ENCODE data around the gene PTPRH.
"Not testable (repeated sequence)": the region's sequence is repeated elsewhere in the genome, so short reads cannot be mapped to it uniquely, and the experiment has no call there.

The PTPRH gene

GRCh38 chr19:55232286-55232602 lies 22.9 kb upstream of the PTPRH start:
- Mint-ChIP-seq H3K9me3 (no peaks in the 10 kb centered on the region), H3K27ac (no peak overlapping the region), H3K4me3 (no peak overlapping the region), H3K4me1 (ENCODE audit: low read depth) (no peaks in the 10 kb centered on the region), H3K27me3 (no peaks in the 10 kb centered on the region), H3K36me3 (ENCODE audit: low read depth) (peaks cover 49% of the 10 kb centered on the region)

- no peak overlapping the region for H3K27ac Mint-ChIP-seq
Observed at GRCh38 chr19:55231391-55232285, 22.3 kb upstream of the PTPRH start.

GRCh38 chr19:55230780-55231179 lies 21.5 kb upstream of the PTPRH start:
- no peak overlapping the region for H3K4me3 Mint-ChIP-seq
- H3K36me3 Mint-ChIP-seq (ENCODE audit: low read depth): peaks cover 43% of the 10 kb centered on the region
- H3K27me3 Mint-ChIP-seq: no peaks in the 10 kb centered on the region
- peaks cover under 1% of the 10 kb centered on the region for H3K4me1 Mint-ChIP-seq (ENCODE audit: low read depth)
- no peaks in the 10 kb centered on the region for H3K9me3 Mint-ChIP-seq
- no peak overlapping the region for H3K27ac Mint-ChIP-seq

More at GRCh38 chr19:55231391-55232285, 22.3 kb upstream of the PTPRH start:
- no peaks in the 10 kb centered on the region for H3K4me1 Mint-ChIP-seq (ENCODE audit: low read depth)
- peaks cover 44% of the 10 kb centered on the region for H3K36me3 Mint-ChIP-seq (ENCODE audit: low read depth)
- H3K9me3 Mint-ChIP-seq: no peaks in the 10 kb centered on the region
- H3K27me3 Mint-ChIP-seq: no peaks in the 10 kb centered on the region
- H3K4me3 Mint-ChIP-seq: no peak overlapping the region

GRCh38 chr19:55230329-55230728 lies 21.0 kb upstream of the PTPRH start:
- peaks cover 47% of the 10 kb centered on the region for H3K36me3 Mint-ChIP-seq (ENCODE audit: low read depth)
- H3K9me3 Mint-ChIP-seq: no peaks in the 10 kb centered on the region
- H3K27ac Mint-ChIP-seq: no peak overlapping the region
- H3K4me3 Mint-ChIP-seq: no peak overlapping the region
- no peaks in the 10 kb centered on the region for H3K27me3 Mint-ChIP-seq
- H3K4me1 Mint-ChIP-seq (ENCODE audit: low read depth): peaks cover 5% of the 10 kb centered on the region

- Mint-ChIP-seq H3K36me3 (ENCODE audit: low read depth) (peaks cover 42% of the 10 kb centered on the region), H3K27me3 (no peaks in the 10 kb centered on the region), H3K9me3 (no peaks in the 10 kb centered on the region), H3K4me3 (no peak overlapping the region), H3K27ac (no peak overlapping the region), H3K4me1 (ENCODE audit: low read depth) (peaks cover 5% of the 10 kb centered on the region)
Observed at GRCh38 chr19:55229789-55230182, 20.5 kb upstream of the PTPRH start.

- H3K27ac Mint-ChIP-seq: no peak overlapping the region
- H3K4me3 Mint-ChIP-seq: no peak overlapping the region
- peaks cover 5% of the 10 kb centered on the region for H3K4me1 Mint-ChIP-seq (ENCODE audit: low read depth)
- peaks cover 36% of the 10 kb centered on the region for H3K36me3 Mint-ChIP-seq (ENCODE audit: low read depth)
- H3K27me3 Mint-ChIP-seq: no peaks in the 10 kb centered on the region
- no peaks in the 10 kb centered on the region for H3K9me3 Mint-ChIP-seq
Observed at GRCh38 chr19:55229145-55229788, 20.0 kb upstream of the PTPRH start.

- Mint-ChIP-seq H3K27me3 (no peaks in the 10 kb centered on the region), H3K27ac (no peak within 1 kb of the TSS), H3K4me3 (no peak within 1 kb of the TSS), H3K9me3 (no peaks in the 10 kb centered on the region), H3K36me3 (ENCODE audit: low read depth) (peaks cover 35% of the 10 kb centered on the region), H3K4me1 (ENCODE audit: low read depth) (peaks cover 5% of the 10 kb centered on the region)
Observed at GRCh38 chr19:55228403-55229031, 19.2 kb upstream of the PTPRH start, which contains the start of gene TMEM86B. Gene TMEM86B (minus strand): TSS chr19:55228763. CDS start chr19:55228741, 22 bp downstream.

- H3K27ac Mint-ChIP-seq: no peak overlapping the region
- H3K27me3 Mint-ChIP-seq: no peaks in the 10 kb centered on the region
- no peak overlapping the region for H3K4me3 Mint-ChIP-seq
- H3K9me3 Mint-ChIP-seq: no peaks in the 10 kb centered on the region
- peaks cover 5% of the 10 kb centered on the region for H3K4me1 Mint-ChIP-seq (ENCODE audit: low read depth)
- H3K36me3 Mint-ChIP-seq (ENCODE audit: low read depth): peaks cover 34% of the 10 kb centered on the region
Observed at GRCh38 chr19:55228015-55228391, 18.7 kb upstream of the PTPRH start.

- Mint-ChIP-seq H3K4me3 (no peak overlapping the region), H3K27me3 (no peaks in the 10 kb centered on the region), H3K4me1 (ENCODE audit: low read depth) (peaks cover 5% of the 10 kb centered on the region), H3K27ac (no peak overlapping the region), H3K36me3 (ENCODE audit: low read depth) (peaks cover 28% of the 10 kb centered on the region), H3K9me3 (no peaks in the 10 kb centered on the region)
Observed at GRCh38 chr19:55227241-55228014, 18.1 kb upstream of the PTPRH start.

- peaks cover 5% of the 10 kb centered on the region for H3K4me1 Mint-ChIP-seq (ENCODE audit: low read depth)
- no peaks in the 10 kb centered on the region for H3K27me3 Mint-ChIP-seq
- H3K4me3 Mint-ChIP-seq: no peak overlapping the region
- H3K27ac Mint-ChIP-seq: no peak overlapping the region
- H3K36me3 Mint-ChIP-seq (ENCODE audit: low read depth): peaks cover 28% of the 10 kb centered on the region
- no peaks in the 10 kb centered on the region for H3K9me3 Mint-ChIP-seq
Observed at GRCh38 chr19:55226788-55227187, 17.5 kb upstream of the PTPRH start.

GRCh38 chr19:55226273-55226672 lies 17.0 kb upstream of the PTPRH start:
- no peak overlapping the region for H3K4me3 Mint-ChIP-seq

GRCh38 chr19:55225415-55225958 lies 16.2 kb upstream of the PTPRH start:
- Mint-ChIP-seq H3K27ac (peak overlapping the region; percentile 16), H3K36me3 (ENCODE audit: low read depth) (peaks cover 40% of the 10 kb centered on the region), H3K4me3 (no peak overlapping the region), H3K27me3 (no peaks in the 10 kb centered on the region), H3K9me3 (no peaks in the 10 kb centered on the region), H3K4me1 (ENCODE audit: low read depth) (peaks cover 5% of the 10 kb centered on the region)

More at GRCh38 chr19:55226273-55226672, 17.0 kb upstream of the PTPRH start:
- no peaks in the 10 kb centered on the region for H3K9me3 Mint-ChIP-seq
- H3K27me3 Mint-ChIP-seq: no peaks in the 10 kb centered on the region
- H3K4me1 Mint-ChIP-seq (ENCODE audit: low read depth): peaks cover 5% of the 10 kb centered on the region
- peaks cover 33% of the 10 kb centered on the region for H3K36me3 Mint-ChIP-seq (ENCODE audit: low read depth)
- no peak overlapping the region for H3K27ac Mint-ChIP-seq

GRCh38 chr19:55224679-55225414 lies 15.5 kb upstream of the PTPRH start:
- not testable (repeated sequence) for H3K9me3 Mint-ChIP-seq, H3K4me3 Mint-ChIP-seq
- peaks cover 42% of the 10 kb centered on the region for H3K36me3 Mint-ChIP-seq (ENCODE audit: low read depth)

More at GRCh38 chr19:55224679-55225414, 15.5 kb upstream of the PTPRH start:
- H3K4me1 Mint-ChIP-seq (ENCODE audit: low read depth); H3K27me3 Mint-ChIP-seq: not testable (repeated sequence)
- peak overlapping the region; percentile 16 for H3K27ac Mint-ChIP-seq

Measured in stimulated activated naive CD8-positive, alpha-beta T cell treated with anti-CD3 and anti-CD28 coated beads, Interleukin-15, Interleukin-2, amounts not matched to agents 100 ng/mL and 50 ng/mL, for 24 hours (primary cell).